ENCODE results near the gene CHRM2.

DNA sequence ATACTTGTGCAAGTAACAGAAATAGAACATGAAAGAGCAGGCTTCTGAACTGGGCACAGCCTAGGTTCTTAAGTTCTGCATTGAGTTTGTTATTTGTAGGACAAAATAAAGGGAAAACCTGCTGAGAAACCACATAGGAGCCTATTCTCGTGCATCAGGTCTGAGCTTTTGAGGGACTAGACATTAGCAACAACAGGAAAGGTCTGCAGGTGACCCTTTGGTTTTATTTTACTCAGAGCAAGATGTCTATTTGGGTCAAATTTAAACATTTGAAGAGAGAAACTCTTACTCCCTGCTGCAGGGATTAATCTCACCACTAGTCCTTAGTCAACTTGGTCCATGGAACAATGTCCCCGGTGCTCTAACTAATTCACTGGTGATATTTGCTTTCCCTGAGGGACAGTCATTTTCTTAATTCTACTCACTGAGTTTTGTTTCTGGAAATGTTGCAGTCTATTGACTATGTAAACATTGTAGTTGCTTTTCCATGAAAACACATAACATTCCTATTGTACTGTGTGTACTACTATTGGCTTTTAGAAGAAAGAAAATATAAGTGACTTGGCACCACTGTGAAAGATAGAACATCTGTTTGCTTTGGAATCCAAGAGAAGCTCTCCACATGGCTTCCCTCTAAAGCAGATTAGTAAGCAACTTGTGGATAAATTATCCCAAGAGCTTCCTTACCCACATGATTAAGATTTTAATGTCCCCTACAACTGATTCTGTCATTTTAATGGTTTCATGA, 108.2 kb downstream of the CHRM2 start:
- TF ChIP-seq, protein P1, sequence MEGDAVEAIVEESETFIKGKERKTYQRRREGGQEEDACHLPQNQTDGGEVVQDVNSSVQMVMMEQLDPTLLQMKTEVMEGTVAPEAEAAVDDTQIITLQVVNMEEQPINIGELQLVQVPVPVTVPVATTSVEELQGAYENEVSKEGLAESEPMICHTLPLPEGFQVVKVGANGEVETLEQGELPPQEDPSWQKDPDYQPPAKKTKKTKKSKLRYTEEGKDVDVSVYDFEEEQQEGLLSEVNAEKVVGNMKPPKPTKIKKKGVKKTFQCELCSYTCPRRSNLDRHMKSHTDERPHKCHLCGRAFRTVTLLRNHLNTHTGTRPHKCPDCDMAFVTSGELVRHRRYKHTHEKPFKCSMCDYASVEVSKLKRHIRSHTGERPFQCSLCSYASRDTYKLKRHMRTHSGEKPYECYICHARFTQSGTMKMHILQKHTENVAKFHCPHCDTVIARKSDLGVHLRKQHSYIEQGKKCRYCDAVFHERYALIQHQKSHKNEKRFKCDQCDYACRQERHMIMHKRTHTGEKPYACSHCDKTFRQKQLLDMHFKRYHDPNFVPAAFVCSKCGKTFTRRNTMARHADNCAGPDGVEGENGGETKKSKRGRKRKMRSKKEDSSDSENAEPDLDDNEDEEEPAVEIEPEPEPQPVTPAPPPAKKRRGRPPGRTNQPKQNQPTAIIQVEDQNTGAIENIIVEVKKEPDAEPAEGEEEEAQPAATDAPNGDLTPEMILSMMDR (IDR thresholded peaks at IDR 0.05), result no peak
- no peak for TF ChIP-seq POLR2A (IDR thresholded peaks at IDR 0.05)

Measured in uterus (tissue), 2 donors.